Measurements from ENCODE around the gene CHST15. TPM values are rescaled to one million over a fixed set of nuclear protein-coding genes. Genes with fewer than 3 reads are reported as not detected.
"Not testable (repeated sequence)": the region's sequence is repeated elsewhere in the genome, so short reads cannot be mapped to it uniquely, and the experiment has no call there.

CHST15 gene
- total RNA-seq, 1 donor from 2014 or later, result 23.5 TPM

GRCh38 chr10:124098575-124098974 lies 5.2 kb upstream of the CHST15 start:
- no peak for DNase-seq (ENCODE audit: low spot score)

DNA sequence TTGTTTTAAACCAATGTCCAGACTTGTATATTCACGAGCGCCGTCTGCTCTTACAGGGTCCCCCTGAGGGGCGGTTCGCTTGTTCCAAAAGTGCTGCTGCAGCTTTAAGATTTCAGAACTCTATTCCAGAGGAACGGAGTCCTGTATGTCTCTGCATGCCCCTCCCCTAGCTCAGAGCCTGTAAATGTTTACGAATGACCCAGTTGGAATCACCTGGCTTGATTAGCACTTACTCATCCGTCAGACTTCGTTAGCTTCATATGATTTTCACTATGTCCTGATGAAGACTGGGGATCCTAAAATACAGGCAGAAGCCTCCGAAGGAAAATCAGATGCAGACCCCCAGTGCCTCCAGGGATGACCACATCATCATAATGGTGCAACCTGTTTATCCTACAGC lies 4.5 kb upstream of the CHST15 start:
- DNase-seq (ENCODE audit: low spot score), result no peak

DNA sequence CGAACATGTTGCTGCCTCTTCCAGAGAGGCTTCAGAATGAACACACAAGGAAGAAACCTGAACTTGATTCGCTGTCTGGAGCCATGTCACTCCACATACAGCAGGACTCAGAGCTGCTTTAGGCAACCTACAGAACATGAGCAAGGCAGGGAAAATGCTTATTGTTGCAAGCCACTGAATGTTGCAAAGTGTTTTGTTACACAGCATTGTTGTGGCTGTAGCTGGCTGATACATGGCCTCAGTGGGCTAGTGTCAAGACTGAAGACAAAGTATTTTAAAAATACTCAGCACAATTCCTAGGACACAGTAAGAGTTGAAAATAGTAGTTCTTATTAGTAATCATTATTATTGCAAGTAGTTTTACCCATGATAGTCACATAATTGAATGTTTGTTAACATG lies 3.1 kb upstream of the CHST15 start:
- DNase-seq (ENCODE audit: low spot score), result no peak

DNA sequence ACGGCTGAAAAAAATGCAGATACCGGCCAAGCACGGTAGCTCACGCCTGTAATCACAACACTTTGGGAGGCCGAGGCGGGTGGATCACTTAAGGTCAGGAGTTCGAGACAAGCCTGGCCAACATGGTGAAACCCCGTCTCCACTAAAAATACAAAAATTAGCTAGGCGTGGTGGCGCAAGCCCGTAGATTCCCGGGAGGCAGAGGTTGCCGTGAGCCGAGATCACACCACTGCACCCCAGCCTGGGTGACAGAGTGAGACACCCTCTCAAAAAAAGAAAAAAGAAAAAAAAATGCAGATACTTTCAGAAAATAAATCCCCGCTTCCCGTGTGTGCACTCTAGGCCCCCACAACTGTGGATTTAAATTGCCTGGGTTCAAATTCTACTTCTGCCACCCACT lies 2.4 kb upstream of the CHST15 start:
- DNase-seq (ENCODE audit: low spot score), result not testable (repeated sequence)

- no peak for DNase-seq (ENCODE audit: low spot score)
Observed at GRCh38 chr10:124095096-124095495, 1.7 kb upstream of the CHST15 start.

GRCh38 chr10:124094419-124094785 lies 1.0 kb upstream of the CHST15 start:
- peak; percentile 22 for DNase-seq (ENCODE audit: low spot score)

- peak; percentile 35 for DNase-seq (ENCODE audit: low spot score)
Observed at GRCh38 chr10:124093774-124094418, 498 bp upstream of the CHST15 start.

DNA sequence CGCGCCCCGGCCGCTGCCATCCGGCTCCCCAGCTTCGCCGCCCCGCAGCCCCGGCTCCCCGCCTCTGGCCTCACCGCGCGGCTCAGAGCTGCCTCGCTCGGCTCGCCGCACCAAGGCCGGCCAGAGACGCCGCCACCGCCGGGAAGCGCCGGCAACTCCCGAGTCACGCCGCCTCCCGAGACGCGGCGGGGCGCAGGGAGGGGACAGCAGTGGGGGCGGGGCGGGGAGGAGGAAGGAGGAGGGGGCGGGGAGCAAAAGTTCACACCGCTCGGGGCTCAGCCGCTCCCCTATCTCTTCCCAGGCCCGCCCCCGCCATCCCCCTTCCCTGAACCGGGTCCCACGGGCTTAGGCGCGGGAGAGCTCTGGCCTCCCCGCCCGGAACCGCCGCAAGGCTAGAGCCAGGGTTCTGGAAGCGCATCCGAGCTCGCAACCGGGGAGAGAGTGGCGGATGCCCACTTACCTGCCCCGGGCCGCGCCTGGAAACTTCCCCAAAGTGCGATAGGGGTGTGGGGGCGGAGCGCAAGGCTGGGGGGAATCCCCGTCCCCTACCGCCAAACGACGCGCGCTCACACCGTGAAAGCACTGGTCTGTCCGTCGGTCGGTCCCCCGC lies 1.0 kb downstream of the CHST15 start:
- DNase-seq (ENCODE audit: low spot score), result peak; percentile 22

GRCh38 chr10:124091646-124092249 lies 1.6 kb downstream of the CHST15 start:
- peak; percentile 28 for DNase-seq (ENCODE audit: low spot score)

DNA sequence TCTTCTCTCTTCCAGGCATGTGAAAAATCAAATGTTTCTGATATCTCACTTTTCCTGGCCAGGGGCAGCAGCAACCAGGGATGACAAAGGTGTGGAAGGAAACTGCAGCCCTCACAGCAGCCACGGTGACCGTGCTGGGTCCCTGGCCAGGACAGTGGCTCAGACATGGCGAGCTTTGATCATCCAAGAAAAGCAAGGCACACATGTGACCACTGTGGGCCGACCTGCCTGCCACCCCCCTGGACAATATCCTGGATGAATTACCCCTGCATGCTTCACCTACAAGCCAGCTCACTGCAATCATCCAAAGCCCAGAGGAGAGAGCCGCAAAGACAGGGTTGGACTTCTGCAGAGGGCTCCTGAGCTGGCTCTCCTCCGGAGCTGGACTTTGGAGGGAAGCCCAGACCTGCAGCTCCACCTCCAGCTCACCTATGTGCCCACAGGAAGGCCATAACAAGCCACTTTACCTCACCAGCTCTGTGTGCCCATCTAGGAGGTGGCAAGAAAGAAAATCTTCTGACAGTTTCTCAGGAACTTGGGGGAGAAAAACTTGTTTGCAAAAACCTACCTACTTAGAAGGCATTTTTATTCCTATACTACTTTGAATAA lies 2.7 kb downstream of the CHST15 start:
- peak; percentile 23 for DNase-seq (ENCODE audit: low spot score)

DNA sequence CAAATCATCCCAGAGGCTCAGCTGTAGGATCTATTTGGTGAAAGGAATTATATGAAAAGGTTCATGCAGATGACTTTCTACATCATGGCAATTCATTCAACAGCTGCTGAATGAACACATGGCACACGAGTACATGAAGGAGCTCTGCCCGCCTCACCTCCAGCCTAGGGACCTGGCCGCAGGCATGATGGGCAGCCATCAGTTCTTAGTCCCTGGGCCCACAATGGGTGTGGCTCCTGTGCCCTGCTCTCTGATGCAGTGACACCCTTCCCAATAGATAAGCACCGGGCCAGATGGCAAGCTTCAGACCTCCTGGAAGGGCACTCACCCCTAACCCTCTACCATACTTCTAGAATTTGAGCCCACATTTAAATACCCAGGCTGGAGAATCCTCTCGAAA lies 3.5 kb downstream of the CHST15 start:
- DNase-seq (ENCODE audit: low spot score), result no peak

- DNase-seq (ENCODE audit: low spot score), result no peak
Observed at GRCh38 chr10:124088915-124089314, 4.5 kb downstream of the CHST15 start.

- peak; percentile 48 for DNase-seq (ENCODE audit: low spot score)
Observed at GRCh38 chr10:124087672-124088634, 5.4 kb downstream of the CHST15 start.

DNA sequence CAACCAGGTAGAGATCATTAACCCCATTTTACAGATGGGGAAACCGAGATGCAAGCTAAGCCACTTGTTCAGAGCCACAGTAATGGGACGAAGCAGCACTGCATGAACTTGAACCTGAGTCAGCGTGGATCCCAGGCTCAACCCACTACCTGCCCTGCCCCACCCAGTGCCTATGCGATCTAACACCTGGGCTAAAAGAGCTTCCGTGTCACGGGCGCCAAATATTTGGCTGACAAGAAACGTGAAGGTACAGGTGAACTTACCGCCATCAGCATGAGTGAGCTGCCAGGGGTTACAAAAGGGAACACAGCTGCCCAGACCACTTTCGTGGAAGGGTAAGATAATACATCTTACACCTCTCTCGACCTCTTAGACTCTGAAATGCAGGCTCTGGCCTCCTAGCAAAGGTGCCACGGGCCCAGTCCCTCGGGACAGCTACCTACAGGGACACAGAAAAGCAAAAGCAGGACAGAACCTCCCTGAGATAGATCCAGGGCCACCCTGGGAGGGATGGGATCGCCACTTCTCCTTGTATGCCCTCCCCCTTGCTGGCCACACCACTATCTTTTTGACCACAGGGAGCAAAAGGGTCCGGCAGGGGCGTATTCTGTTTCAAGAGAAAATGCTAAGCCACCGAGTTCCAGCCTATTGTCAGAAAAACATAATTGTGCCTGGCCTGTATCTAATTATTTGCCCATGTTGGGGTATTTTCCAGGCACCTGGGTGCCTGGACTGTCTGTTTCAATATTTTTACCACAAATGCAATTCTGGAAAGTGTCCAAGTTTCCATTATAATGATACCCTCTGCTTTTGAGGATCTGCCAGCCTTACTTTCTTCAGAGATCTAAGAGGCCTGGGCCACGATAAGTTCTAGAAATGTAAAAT lies 6.4 kb downstream of the CHST15 start:
- DNase-seq (ENCODE audit: low spot score), result no peak

DNA sequence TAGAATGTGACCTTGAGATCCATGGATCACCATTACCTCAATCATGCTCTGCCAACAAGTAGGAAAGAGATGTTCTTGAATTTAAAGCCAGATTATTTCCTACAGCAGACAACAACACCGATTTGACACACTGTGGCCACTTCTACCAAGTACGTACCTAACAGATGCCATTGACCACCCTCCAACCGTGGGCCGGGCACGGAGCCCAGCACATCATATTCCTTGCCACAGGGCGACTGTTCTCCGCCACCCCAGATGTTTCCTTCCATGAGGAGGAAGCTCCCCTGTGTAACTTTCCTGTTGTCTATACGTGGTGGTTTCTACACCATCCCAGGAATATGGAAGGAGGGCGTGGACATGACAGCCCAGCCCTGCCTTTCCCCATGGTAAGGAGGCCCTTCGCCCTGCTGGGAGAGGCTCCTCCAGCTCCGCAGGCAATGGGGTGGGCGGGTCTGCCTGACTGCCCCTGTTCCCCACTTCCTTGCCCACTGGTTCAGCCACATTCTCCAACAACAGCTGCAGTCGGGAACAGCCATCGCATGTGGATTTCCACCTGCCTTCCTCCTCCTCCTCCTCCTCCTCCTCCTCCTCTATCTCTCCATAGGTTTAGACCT lies 7.2 kb downstream of the CHST15 start:
- no peak for DNase-seq (ENCODE audit: low spot score)

- DNase-seq (ENCODE audit: low spot score), result no peak
Observed at GRCh38 chr10:124085680-124086079, 7.7 kb downstream of the CHST15 start.

GRCh38 chr10:124084708-124085107 lies 8.7 kb downstream of the CHST15 start:
- no peak for DNase-seq (ENCODE audit: low spot score)

GRCh38 chr10:124083740-124084397 lies 9.5 kb downstream of the CHST15 start:
- DNase-seq (ENCODE audit: low spot score), result no peak

GRCh38 chr10:124083047-124083739 lies 10.2 kb downstream of the CHST15 start:
- no peak for DNase-seq (ENCODE audit: low spot score)

Measured in mucosa of gallbladder (tissue), 1 donor.